Loucy (cell line): ENCODE measurements around the gene RNF44.

Experiments used
- EZH2phosphoT487 ChIP-seq: fragments of 200-600 bp; IDR thresholded peaks from 2 replicates; pipeline ENCODE4 v1.6.1; 2018; ENCODE audit warnings: antibody characterized with exemption, mild to moderate bottlenecking, moderate library complexity, borderline replicate concordance
- TF ChIP-seq, protein P1 (sequence below): fragments of 200-600 bp; sonication (generic); conservative IDR thresholded peaks from 2 replicates; pipeline ENCODE4 v1.5.1; 2014; ENCODE audit warnings: mild to moderate bottlenecking, antibody characterized with exemption, low read length

DNA sequence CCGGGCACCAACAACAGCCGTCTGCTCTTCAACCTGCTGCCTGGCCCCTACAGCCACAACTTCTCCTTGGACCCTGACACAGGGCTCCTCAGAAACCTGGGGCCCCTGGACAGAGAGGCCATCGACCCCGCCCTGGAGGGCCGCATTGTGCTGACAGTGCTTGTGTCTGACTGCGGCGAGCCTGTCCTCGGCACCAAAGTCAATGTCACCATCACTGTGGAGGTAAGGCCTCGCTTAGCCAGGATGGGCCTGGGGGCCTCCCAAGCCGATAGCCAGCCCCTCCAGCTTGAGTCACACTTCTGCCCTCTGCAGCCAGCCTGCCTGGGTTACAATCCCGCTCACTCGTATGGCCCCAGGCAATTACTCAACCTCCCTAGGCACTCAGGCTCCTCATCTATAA lies 44.2 kb upstream of the RNF44 start:
- TF ChIP-seq EZH2phosphoT487 = no peak
- TF ChIP-seq, protein P1, sequence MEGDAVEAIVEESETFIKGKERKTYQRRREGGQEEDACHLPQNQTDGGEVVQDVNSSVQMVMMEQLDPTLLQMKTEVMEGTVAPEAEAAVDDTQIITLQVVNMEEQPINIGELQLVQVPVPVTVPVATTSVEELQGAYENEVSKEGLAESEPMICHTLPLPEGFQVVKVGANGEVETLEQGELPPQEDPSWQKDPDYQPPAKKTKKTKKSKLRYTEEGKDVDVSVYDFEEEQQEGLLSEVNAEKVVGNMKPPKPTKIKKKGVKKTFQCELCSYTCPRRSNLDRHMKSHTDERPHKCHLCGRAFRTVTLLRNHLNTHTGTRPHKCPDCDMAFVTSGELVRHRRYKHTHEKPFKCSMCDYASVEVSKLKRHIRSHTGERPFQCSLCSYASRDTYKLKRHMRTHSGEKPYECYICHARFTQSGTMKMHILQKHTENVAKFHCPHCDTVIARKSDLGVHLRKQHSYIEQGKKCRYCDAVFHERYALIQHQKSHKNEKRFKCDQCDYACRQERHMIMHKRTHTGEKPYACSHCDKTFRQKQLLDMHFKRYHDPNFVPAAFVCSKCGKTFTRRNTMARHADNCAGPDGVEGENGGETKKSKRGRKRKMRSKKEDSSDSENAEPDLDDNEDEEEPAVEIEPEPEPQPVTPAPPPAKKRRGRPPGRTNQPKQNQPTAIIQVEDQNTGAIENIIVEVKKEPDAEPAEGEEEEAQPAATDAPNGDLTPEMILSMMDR = no peak
